SK-N-SH (cell line): ENCODE results near the gene CYCS. TPM values are rescaled to one million over a fixed set of nuclear protein-coding genes. Genes with fewer than 3 reads are reported as not detected.

ENCODE experiments used
- CTCF ChIA-PET: fragments of 300-600, 350-600 bp; formaldehyde crosslinking; extraction: SDS; loops from one replicate; lab custom pipeline; 2021; lab: Yijun Ruan, JAX
- POLR2A ChIA-PET: fragments of 350-600 bp; sonication (Branson Sonifier 250); formaldehyde crosslinking; extraction: SDS; loops from one replicate; lab custom pipeline; 2020; ENCODE audit warnings: antibody characterized with exemption, inconsistent platforms; lab: Yijun Ruan, JAX
- DNase-seq: peaks from one replicate; pipeline ENCODE4 v3.0.0; 2012
- H2AFZ ChIP-seq: fragments of 200-600 bp; sonication (generic); 2 replicates; pipeline ENCODE4 v1.8.1; 2016; ENCODE audit warnings: antibody characterized with exemption, mild to moderate bottlenecking, low read depth
- H3F3A ChIP-seq: fragments of 200-600 bp; sonication (generic); replicated peaks from 2 replicates; pipeline ENCODE3; 2016; ENCODE audit warnings: antibody characterized with exemption, mild to moderate bottlenecking; ENCODE audit not compliant: insufficient read depth
- H3K27ac ChIP-seq, 2 experiments: fragments of 200-500 bp in 1 of 2; fragments of 200-600 bp in 1 of 2; sonication (Bioruptor generic) in 1 of 2; sonication (generic), shearing (Covaris generic) in 1 of 2; 2 replicates each; pipeline versions ENCODE4 v1.5.1 to v1.6.1; 2014 to 2016; ENCODE audit warnings: low read depth in 2 of 2, inconsistent platforms in 1 of 2, low read length in 1 of 2, mild to moderate bottlenecking in 1 of 2, mixed read lengths in 1 of 2
- H3K27me3 ChIP-seq: fragments of 200-600 bp; sonication (generic), shearing (Covaris generic); 2 replicates; pipeline ENCODE4 v1.6.1; 2016; ENCODE audit warnings: mixed run types; ENCODE audit not compliant: insufficient read depth
- H3K36me3 ChIP-seq, 2 experiments: fragments of 200-500 bp in 1 of 2; fragments of 200-600 bp in 1 of 2; sonication (Bioruptor generic) in 1 of 2; sonication (generic) in 1 of 2; replicated peaks in 1 of 2; 2 replicates each; pipeline versions ENCODE3 to v1.5.1; 2014 to 2016; ENCODE audit warnings: low read length in 1 of 2, mild to moderate bottlenecking in 1 of 2; ENCODE audit not compliant: insufficient read depth in 2 of 2, control insufficient read depth in 1 of 2
- H3K4me1 ChIP-seq, 2 experiments: fragments of 200-500 bp in 1 of 2; fragments of 200-600 bp in 1 of 2; sonication (Bioruptor generic) in 1 of 2; sonication (generic), shearing (Covaris generic) in 1 of 2; 2 replicates each; pipeline versions ENCODE4 v1.5.1 to v1.6.1; 2014 to 2016; ENCODE audit warnings: low read depth in 1 of 2, low read length in 1 of 2, mixed run types in 1 of 2; ENCODE audit not compliant: insufficient read depth in 2 of 2, control insufficient read depth in 1 of 2
- H3K4me2 ChIP-seq: fragments of 200-600 bp; sonication (generic), shearing (Covaris generic); 2 replicates; pipeline ENCODE4 v1.6.1; 2017; ENCODE audit warnings: mixed run types
- H3K4me3 ChIP-seq, 2 experiments: fragments of 200-500 bp in 1 of 2; fragments of 200-600 bp in 1 of 2; sonication (Bioruptor generic) in 1 of 2; sonication (generic), shearing (Covaris generic) in 1 of 2; 2 replicates each; pipeline versions ENCODE4 v1.5.1 to v1.8.1; 2014 to 2016; ENCODE audit warnings: low read depth in 2 of 2, inconsistent platforms in 1 of 2, low read length in 1 of 2, mild to moderate bottlenecking in 1 of 2, mixed read lengths in 1 of 2, moderate library complexity in 1 of 2
- H3K79me2 ChIP-seq: fragments of 200-600 bp; sonication (generic); 2 replicates; pipeline ENCODE4 v1.8.1; 2017; ENCODE audit warnings: mild to moderate bottlenecking; ENCODE audit not compliant: insufficient read depth
- H3K9ac ChIP-seq: fragments of 200-600 bp; sonication (generic); 2 replicates; pipeline ENCODE4 v1.6.1; 2017; ENCODE audit warnings: mixed run types
- H3K9me2 ChIP-seq: fragments of 200-600 bp; sonication (generic); 2 replicates; pipeline ENCODE4 v1.6.1; 2017; ENCODE audit warnings: mixed run types
- H3K9me3 ChIP-seq: fragments of 200-600 bp; sonication (generic); 2 replicates; pipeline ENCODE4 v1.6.1; 2017; ENCODE audit warnings: mixed run types, mild to moderate bottlenecking, moderate library complexity
- H4K20me1 ChIP-seq: fragments of 200-600 bp; sonication (generic); 2 replicates; pipeline ENCODE4 v1.6.1; 2017; ENCODE audit warnings: mild to moderate bottlenecking, mixed run types; ENCODE audit not compliant: insufficient read depth
- CHD2 ChIP-seq: fragments of 150-350 bp; IDR thresholded peaks from 2 replicates; pipeline ENCODE4 v1.6.1; 2018; ENCODE audit warnings: low read length; ENCODE audit not compliant: partially characterized antibody
- CTCF ChIP-seq: fragments of 200-600 bp; sonication (generic); IDR thresholded peaks from 2 replicates; pipeline ENCODE4 v1.6.1; 2017; ENCODE audit warnings: antibody characterized with exemption, mild to moderate bottlenecking, moderate library complexity
- EP300 ChIP-seq, 2 experiments: IDR thresholded peaks; 2 replicates each; pipeline versions ENCODE4 v1.4.0 to v1.6.1; 2012; ENCODE audit warnings: borderline replicate concordance in 1 of 2, low read depth in 1 of 2, low read length in 1 of 2
- FOSL2 ChIP-seq: IDR thresholded peaks from 2 replicates; pipeline ENCODE4 v1.4.0; 2012; ENCODE audit warnings: low read depth, mild to moderate bottlenecking, moderate library complexity, borderline replicate concordance
- GATA2 ChIP-seq: sonication (generic); formaldehyde crosslinking; IDR thresholded peaks from 2 replicates; pipeline ENCODE4 v1.5.0; 2020; ENCODE audit warnings: mild to moderate bottlenecking, missing genetic modification reagents
- IRF3 ChIP-seq: fragments of 150-350 bp; IDR thresholded peaks from 2 replicates; pipeline ENCODE4 v1.6.1; 2016; ENCODE audit warnings: mild to moderate bottlenecking, low read depth, low read length
- JUND ChIP-seq: IDR thresholded peaks from 2 replicates; pipeline ENCODE4 v1.4.0; 2012
- MEF2A ChIP-seq: IDR thresholded peaks from 2 replicates; pipeline ENCODE4 v1.4.0; 2012; ENCODE audit warnings: low read depth, borderline replicate concordance
- NRF1 ChIP-seq: IDR thresholded peaks from 2 replicates; pipeline ENCODE4 v1.6.1; 2012; ENCODE audit warnings: low read depth, mild to moderate bottlenecking, low read length
- PBX3 ChIP-seq: IDR thresholded peaks from 2 replicates; pipeline ENCODE4; 2012
- REST ChIP-seq: IDR thresholded peaks from 2 replicates; pipeline ENCODE4 v1.6.1; 2012; ENCODE audit warnings: mild to moderate bottlenecking, low read depth, low read length, moderate library complexity
- TEAD4 ChIP-seq: IDR thresholded peaks from 2 replicates; pipeline ENCODE4 v1.4.0; 2012; ENCODE audit warnings: mild to moderate bottlenecking, borderline replicate concordance; ENCODE audit not compliant: insufficient read depth
- YY1 ChIP-seq: IDR thresholded peaks from 2 replicates; pipeline ENCODE4 v1.4.0; 2012; ENCODE audit warnings: low read depth, mild to moderate bottlenecking
- WGBS: methylation state at CpG from one replicate; pipeline ENCODE4 v1.1.6; 2017; ENCODE audit warnings: low lambda C conversion rate; 5-methylcytosine and 5-hydroxymethylcytosine counted together
- polyA plus RNA-seq, 3 experiments: library from polyadenylated mRNA; depleted of rRNA; stranded (reverse); fragments of >200 nt; gene quantifications; 2 replicates each; pipeline ENCODE4 v1.2.3, GENCODE V29; 2012

Gene CYCS
- polyA plus RNA-seq, 1 of the 3 experiments (the other 2 are of a cell fraction), result 22.9 TPM

- TF ChIP-seq MEF2A, result no peak
These were observed 2.7 kb downstream of the CYCS start (continued) for GRCh38 chr7:25122373-25122772.

GRCh38 chr7:25121599-25121998, 3.5 kb downstream of the CYCS start:
- no peak overlapping the region for H3K4me3 ChIP-seq
- H3K79me2 ChIP-seq, result peaks cover 52% of the 10 kb centered on the region
- peaks cover 15% of the 10 kb centered on the region for H3F3A ChIP-seq
- CTCF ChIA-PET, result interaction anchor here (1.1 to 8.0 kb wide), 2 partner anchors 22 to 59 kb away, joined by 4 to 68 read pairs; a partner anchor contains a TSS
- peaks cover 4% of the 10 kb centered on the region; the same call in 1 of the 2 replicates for H4K20me1 ChIP-seq
- H3K4me2 ChIP-seq, result no peak overlapping the region
- POLR2A ChIA-PET, result interaction anchor here (0.6 kb wide), 1 partner anchor 14 kb away, joined by 3 read pairs; no protein-coding TSS in a partner anchor
- no peaks in the 10 kb centered on the region for H3K9me3 ChIP-seq
- peaks cover 12 to 16% of the 10 kb centered on the region in 2 experiments for H3K4me1 ChIP-seq
- H2AFZ ChIP-seq, result no peak overlapping the region
- no peak for TF ChIP-seq CTCF
- DNase-seq, result no peak
- H3K27me3 ChIP-seq, result no peaks in the 10 kb centered on the region
- H3K9me2 ChIP-seq, result no peaks in the 10 kb centered on the region
- H3K36me3 ChIP-seq, result peaks cover 27 to 43% of the 10 kb centered on the region in 2 experiments
- H3K27ac ChIP-seq, result peak overlapping the region in 1 of 2 experiments; percentile 51; a peak in 2 of 4 replicates
- H3K9ac ChIP-seq, result peak overlapping the region; percentile 1; the same call in 1 of the 2 replicates
- 97% methylated on average over 9 of the region's 9 CpGs for WGBS

- Histone ChIP-seq H2AFZ (no peak overlapping the region), H3K4me2 (no peak overlapping the region), H3K9me3 (no peaks in the 10 kb centered on the region), H3K27me3 (no peaks in the 10 kb centered on the region), H3K27ac (no peak overlapping the region), H3K79me2 (peaks cover 44% of the 10 kb centered on the region), H3K4me3 (no peak overlapping the region), H3K9ac (no peak overlapping the region), H3K4me1 (peaks cover 4 to 16% of the 10 kb centered on the region in 2 experiments), H3K36me3 (peaks cover 27 to 43% of the 10 kb centered on the region in 2 experiments), H3F3A (peaks cover 22% of the 10 kb centered on the region), H4K20me1 (peaks cover 4% of the 10 kb centered on the region; the same call in 1 of the 2 replicates), H3K9me2 (no peaks in the 10 kb centered on the region)
- ChIA-PET POLR2A (no interaction called here), CTCF (interaction anchor here (0.7 to 8.0 kb wide), 7 partner anchors 20 to 453 kb away, joined by 3 to 68 read pairs (median 3); no protein-coding TSS in a partner anchor)
- WGBS, result 96% methylated on average over 8 of the region's 8 CpGs
- no peak for DNase-seq
- TF ChIP-seq JUND (no peak), YY1 (no peak), REST (no peak), CHD2 (no peak), GATA2 (CRISPR knock-in tag) (no peak), IRF3 (no peak), PBX3 (no peak), EP300 (IDR thresholded peaks at IDR 0.05; ENCODE audit: borderline replicate concordance in 1 of 2, low read depth in 1 of 2, low read length in 1 of 2) (no peak), NRF1 (no peak), TEAD4 (no peak), FOSL2 (no peak)
These were observed 6.0 kb downstream of the CYCS start for GRCh38 chr7:25119102-25119501.
